GM13976 (cell line): ENCODE measurements around the gene ECE2.

Experiments
- DNase-seq: peaks from one replicate; pipeline ENCODE4 v3.0.0; 2012; ENCODE audit warnings: low spot score
- in situ Hi-C: fragments of 300-500 bp; cut with MboI; formaldehyde crosslinking; loops from one replicate; pipeline ENCODE4 v1.12.0; 2022; ENCODE audit warnings: low sequenced_read_pairs, mixed read lengths, inconsistent platforms; ENCODE audit not compliant: unreplicated experiment
- TF ChIP-seq, protein P1 (sequence below): IDR thresholded peaks from 2 replicates; pipeline ENCODE4 v1.5.1; 2012; ENCODE audit warnings: borderline replicate concordance, mild to moderate bottlenecking; ENCODE audit not compliant: insufficient read depth; ENCODE audit errors: extremely low read depth, missing control alignments, control extremely low read depth

The ECE2 gene

DNA sequence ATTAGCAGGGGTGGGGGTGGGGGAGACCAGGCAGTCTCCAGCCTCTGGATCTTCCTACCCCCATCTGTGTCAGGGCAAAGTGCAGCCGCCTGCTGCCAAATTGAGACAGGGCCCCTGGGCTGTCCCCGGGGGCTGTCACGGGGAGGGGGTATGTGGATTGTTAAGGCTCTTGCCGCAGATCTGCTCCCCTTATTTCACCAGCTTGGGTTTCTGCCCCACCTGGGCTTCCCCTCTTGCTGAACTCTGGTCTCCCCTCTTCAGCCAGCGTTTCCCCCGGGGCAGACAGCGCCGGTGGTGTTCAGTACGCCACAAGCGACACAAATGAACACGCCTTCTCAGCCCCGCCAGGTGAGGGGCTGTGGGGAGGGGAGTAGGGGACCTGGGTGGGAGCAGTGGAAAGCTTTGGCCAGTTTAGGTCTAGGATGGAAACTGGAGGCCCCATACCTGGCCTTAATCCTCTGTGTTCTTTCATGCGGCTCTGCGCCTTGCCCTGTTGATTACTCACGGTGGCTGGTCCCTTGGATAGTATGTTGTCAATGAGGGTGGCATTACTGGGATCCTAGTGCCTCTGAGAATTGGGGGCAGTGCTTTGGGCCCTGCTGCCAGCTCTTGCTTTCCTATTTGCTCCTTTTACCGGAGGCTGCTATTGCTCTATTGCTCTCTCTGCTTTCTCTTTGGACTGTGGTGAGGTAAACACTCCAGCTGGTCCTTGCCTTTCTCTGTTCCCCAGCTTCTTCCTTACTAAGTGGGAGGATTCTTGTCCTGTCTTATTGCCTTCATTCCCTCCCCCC lies 40.2 kb downstream of the ECE2 start:
- in situ Hi-C loops: no loop called here
- peak; percentile 45 for DNase-seq
- TF ChIP-seq, protein P1, sequence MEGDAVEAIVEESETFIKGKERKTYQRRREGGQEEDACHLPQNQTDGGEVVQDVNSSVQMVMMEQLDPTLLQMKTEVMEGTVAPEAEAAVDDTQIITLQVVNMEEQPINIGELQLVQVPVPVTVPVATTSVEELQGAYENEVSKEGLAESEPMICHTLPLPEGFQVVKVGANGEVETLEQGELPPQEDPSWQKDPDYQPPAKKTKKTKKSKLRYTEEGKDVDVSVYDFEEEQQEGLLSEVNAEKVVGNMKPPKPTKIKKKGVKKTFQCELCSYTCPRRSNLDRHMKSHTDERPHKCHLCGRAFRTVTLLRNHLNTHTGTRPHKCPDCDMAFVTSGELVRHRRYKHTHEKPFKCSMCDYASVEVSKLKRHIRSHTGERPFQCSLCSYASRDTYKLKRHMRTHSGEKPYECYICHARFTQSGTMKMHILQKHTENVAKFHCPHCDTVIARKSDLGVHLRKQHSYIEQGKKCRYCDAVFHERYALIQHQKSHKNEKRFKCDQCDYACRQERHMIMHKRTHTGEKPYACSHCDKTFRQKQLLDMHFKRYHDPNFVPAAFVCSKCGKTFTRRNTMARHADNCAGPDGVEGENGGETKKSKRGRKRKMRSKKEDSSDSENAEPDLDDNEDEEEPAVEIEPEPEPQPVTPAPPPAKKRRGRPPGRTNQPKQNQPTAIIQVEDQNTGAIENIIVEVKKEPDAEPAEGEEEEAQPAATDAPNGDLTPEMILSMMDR: no peak

DNA sequence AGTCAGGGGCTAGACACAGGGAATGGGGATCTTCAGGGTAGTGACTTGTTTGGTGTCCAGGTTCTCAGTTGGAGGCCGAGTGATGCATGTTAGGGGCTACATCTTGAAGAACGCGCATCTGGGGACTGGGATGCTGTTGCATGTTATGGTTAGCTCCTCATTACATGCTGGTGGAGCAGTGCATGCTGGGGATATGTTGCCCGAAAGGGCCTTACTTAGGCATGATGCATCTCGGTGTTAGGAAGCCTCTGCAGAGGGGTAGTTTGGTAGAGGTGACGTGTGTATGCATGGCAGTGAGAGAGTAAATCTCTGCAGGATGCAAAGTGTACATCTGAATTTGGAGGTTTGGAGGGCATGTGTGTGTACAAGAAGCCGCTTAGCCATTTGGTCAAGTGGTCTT lies 41.0 kb downstream of the ECE2 start:
- no peak for DNase-seq
- in situ Hi-C loops: no loop called here
- TF ChIP-seq, protein P1: no peak

DNA sequence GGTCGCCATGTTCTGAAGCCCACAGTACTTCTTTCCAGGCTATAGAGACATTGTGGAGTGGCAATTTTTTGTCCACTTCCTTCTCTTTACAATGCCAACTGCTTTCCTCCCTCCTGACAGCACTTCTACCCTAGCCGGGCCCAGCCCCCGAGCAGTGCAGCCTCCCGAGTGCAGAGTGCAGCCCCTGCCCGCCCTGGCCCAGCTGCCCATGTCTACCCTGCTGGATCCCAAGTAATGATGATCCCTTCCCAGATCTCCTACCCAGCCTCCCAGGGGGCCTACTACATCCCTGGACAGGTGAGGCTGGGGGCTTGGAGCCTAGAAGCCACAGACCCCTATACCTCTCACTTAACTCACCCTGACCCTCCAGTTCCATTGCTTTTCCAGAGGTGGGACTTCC lies 41.4 kb downstream of the ECE2 start:
- DNase-seq: no peak
- TF ChIP-seq, protein P1: no peak
- in situ Hi-C loops: no loop called here

DNA sequence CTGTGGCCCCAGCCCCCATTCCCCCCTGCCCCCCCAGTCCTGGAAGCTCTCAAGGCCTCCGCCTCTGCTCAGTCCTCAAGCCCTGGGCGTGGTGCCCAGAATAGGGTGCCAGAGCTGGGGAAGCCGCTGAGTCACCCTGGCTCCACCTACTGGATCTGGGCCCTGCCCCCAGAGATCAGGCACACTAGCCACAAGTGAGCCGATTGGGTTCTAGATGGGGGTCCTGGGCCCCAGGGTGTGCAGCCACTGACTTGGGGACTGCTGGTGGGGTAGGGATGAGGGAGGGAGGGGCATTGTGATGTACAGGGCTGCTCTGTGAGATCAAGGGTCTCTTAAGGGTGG lies 44.3 kb downstream of the ECE2 start:
- TF ChIP-seq, protein P1: no peak
- DNase-seq: peak; percentile 29

DNA sequence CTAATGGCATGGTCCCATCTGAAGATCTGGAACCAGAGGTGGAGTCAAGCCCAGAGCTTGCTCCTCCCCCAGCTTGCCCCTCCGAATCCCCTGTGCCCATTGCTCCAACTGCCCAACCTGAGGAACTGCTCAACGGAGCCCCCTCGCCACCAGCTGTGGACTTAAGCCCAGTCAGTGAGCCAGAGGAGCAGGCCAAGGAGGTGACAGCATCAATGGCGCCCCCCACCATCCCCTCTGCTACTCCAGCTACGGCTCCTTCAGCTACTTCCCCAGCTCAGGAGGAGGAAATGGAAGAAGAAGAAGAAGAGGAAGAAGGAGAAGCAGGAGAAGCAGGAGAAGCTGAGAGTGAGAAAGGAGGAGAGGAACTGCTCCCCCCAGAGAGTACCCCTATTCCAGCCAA lies 45.8 kb downstream of the ECE2 start:
- no peak for DNase-seq
- TF ChIP-seq, protein P1: no peak
- in situ Hi-C loops: no loop called here

More for the DNA sequence above, 44.3 kb downstream of the ECE2 start:
- in situ Hi-C loops: no loop called here

DNA sequence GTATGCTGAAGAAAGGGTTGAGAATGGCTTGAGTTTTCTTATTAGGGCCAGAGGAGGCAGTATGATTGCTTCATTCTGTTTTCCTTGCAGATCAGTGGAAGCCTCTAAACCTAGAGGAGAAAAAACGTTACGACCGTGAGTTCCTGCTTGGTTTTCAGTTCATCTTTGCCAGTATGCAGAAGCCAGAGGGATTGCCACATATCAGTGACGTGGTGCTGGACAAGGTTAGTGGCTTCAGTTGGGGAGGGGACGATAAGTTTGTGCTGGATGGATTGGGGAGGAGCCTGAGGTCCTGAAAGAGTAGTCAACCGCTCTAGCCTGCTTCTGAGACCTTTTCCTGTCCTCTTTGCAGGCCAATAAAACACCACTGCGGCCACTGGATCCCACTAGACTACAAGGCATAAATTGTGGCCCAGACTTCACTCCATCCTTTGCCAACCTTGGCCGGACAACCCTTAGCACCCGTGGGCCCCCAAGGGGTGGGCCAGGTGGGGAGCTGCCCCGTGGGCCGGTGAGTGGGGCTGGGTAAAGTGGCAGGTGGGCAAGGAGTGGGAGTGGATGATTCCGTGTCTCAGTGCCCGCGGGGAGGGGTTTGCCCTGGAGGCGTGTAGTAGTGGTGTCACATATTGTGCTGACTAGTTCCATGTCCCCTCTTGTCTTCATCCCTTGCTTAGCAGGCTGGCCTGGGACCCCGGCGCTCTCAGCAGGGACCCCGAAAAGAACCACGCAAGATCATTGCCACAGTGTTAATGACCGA lies 47.1 kb downstream of the ECE2 start:
- in situ Hi-C loops: no loop called here
- TF ChIP-seq, protein P1: no peak
- peak; percentile 30 for DNase-seq
